Neuron (in vitro differentiated cells): ENCODE data around the gene RHBDL1.

ENCODE experiments used
- H2AFZ ChIP-seq: one replicate; pipeline ENCODE4 v1.6.1; 2013; ENCODE audit warnings: low read depth, mild to moderate bottlenecking, inconsistent platforms, low read length, moderate library complexity
- H3K27me3 ChIP-seq: one replicate; pipeline ENCODE4 v1.6.1; 2013; ENCODE audit warnings: low read length; ENCODE audit not compliant: insufficient read depth
- H3K36me3 ChIP-seq: one replicate; pipeline ENCODE4 v1.6.1; 2013; ENCODE audit warnings: low read length; ENCODE audit not compliant: insufficient read depth
- H3K4me1 ChIP-seq: one replicate; pipeline ENCODE4 v1.6.1; 2013; ENCODE audit warnings: low read length; ENCODE audit not compliant: insufficient read depth
- H3K4me3 ChIP-seq: 2 replicates; pipeline ENCODE4 v1.5.1; 2013; ENCODE audit warnings: mild to moderate bottlenecking, low read length, moderate library complexity
- H3K9me3 ChIP-seq: one replicate; pipeline ENCODE4 v1.6.1; 2013; ENCODE audit warnings: low read length

The RHBDL1 gene

DNA sequence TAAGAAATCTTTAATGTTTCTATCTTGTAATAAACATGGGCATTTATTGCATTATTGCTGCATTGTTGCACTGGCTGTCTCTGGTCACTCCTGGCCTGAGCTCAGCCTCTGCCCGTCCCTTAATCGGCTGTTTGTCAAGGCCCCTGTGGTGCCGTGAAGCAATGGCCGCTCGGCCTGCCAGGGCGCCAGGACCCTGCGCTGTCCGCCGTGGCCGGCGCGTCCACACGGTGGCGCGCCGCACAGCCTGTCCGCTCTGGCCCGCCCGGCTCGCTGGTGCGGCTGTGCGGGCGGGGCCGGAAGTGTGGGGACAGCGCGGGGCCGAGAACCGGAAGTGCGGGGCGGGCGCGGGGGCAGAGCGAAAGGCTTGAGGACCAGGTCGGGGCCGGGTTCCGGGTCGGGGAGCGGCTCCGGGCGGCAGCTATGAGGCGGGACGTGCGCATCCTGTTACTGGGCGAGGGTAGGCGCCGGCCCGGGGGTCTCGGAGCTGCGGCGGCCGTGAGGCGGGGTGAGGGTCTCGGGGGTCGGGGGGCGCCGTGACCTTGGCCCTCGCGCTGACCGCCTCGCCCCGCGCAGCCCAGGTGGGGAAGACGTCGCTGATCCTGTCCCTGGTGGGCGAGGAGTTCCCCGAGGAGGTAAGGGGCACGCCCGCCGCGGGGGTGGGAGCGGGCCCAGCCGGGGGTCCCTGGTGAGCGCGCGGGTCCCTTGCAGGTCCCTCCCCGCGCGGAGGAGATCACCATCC lies 7.5 kb upstream of the RHBDL1 start, which contains the start of gene RHOT2:
Gene RHOT2, plus strand, starts transcription at position 353 of the 739 bp plus-strand sequence. Its CDS starts 68 bp downstream, at position 421.
- H3K27me3 ChIP-seq = no peaks in the 10 kb centered on the region
- peak within 1 kb of the TSS; percentile 31 for H2AFZ ChIP-seq
- no peaks in the 10 kb centered on the region for H3K9me3 ChIP-seq
- H3K4me1 ChIP-seq = peaks cover 11% of the 10 kb centered on the region
- peaks cover 38% of the 10 kb centered on the region for H3K36me3 ChIP-seq
- H3K4me3 ChIP-seq = peak within 1 kb of the TSS; percentile 92

DNA sequence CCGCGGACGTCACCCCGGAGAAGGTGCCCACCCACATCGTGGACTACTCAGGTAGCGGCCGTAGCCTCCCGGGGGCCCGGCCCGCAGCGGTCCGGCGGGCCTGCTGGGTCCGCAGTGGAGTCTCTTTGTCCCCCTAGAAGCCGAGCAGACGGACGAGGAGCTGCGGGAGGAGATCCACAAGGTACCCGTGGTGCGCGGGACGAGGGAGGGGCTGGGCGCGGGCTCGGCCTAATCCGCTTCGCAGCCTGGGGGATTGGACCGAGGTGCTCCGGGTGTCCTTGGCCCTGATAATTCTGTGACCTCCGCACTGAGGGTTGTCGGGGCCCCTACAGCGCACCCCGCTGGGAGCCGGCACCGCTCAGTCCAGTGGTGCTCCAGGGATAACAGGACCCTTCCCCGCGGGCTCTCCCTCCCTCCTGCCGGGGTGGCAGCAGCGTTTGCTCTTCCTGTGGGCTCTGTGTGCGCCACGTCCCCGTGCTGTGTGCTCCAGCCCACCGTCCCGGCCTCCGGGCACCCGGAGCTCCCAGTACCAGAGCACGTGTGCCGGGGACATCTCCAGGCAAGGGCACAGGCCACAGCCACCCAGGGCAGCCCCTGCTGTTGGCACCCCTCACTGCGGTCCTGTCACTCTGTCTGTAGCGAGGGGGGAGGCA lies 6.8 kb upstream of the RHBDL1 start:
- H3K4me3 ChIP-seq = peak overlapping the region; percentile 92
- no peaks in the 10 kb centered on the region for H3K9me3 ChIP-seq
- no peaks in the 10 kb centered on the region for H3K27me3 ChIP-seq
- H2AFZ ChIP-seq = no peak overlapping the region
- H3K4me1 ChIP-seq = peaks cover 11% of the 10 kb centered on the region
- H3K36me3 ChIP-seq = peaks cover 44% of the 10 kb centered on the region

DNA sequence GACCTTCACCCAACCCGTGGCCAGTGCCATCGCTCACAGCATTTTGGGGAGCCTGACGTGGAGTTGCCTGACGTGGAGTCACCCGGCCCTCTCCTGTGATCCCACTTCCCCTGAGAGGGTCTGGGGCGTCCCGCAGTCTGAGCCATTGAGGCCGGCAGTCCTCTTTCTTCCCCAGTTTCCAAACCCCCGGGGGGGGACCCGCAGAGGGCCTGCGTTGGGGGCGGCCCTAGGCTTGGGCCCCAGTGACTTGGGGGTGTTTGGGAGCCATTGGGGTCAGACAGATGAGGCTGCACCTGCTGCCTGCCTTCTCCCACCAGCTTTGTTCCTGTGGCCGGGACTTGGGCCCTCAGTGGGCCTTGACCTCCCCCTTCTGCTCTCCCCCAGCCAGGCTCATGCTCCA lies 5.8 kb upstream of the RHBDL1 start:
- Histone ChIP-seq H3K9me3 (no peaks in the 10 kb centered on the region), H3K27me3 (no peaks in the 10 kb centered on the region), H3K4me3 (no peak overlapping the region), H3K4me1 (peaks cover 11% of the 10 kb centered on the region), H3K36me3 (peaks cover 52% of the 10 kb centered on the region), H2AFZ (no peak overlapping the region)

DNA sequence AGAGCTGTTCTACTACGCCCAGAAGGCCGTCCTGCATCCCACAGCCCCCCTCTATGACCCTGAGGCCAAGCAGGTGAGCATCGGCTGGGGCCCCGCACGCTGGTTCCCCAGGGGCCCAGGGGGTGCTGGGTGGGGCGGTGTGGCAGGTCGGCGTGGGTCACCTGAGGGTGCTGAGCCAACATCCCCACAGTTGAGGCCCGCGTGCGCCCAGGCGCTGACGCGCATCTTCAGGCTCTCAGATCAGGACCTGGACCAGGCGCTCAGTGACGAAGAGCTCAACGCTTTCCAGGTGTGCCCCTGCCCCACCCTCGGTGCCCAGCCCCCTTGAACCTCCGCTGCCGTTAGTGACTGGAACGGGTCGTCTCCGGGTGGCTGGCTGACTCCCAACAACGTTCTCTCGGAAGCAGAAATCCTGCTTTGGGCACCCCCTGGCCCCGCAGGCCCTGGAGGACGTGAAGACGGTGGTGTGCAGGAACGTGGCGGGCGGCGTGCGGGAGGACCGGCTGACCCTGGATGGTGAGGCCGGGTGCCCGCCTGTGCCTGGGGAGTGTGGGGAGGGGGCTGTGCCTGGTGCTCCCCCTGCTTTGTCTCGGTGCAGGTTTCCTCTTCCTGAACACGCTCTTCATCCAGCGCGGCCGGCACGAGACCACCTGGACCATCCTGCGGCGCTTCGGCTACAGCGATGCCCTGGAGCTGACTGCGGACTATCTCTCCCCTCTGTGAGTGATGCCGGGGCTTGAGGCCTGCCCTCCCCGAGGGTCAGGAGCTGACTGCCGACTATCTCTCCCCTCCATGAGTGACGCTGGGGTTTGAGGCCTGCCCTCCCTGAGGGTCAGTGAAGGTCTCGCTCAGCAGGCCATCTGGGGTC lies 4.8 kb upstream of the RHBDL1 start:
- H3K4me3 ChIP-seq = no peak overlapping the region
- peaks cover 52% of the 10 kb centered on the region for H3K36me3 ChIP-seq
- peaks cover 11% of the 10 kb centered on the region for H3K4me1 ChIP-seq
- no peaks in the 10 kb centered on the region for H3K9me3 ChIP-seq
- H2AFZ ChIP-seq = no peak overlapping the region
- no peaks in the 10 kb centered on the region for H3K27me3 ChIP-seq

DNA sequence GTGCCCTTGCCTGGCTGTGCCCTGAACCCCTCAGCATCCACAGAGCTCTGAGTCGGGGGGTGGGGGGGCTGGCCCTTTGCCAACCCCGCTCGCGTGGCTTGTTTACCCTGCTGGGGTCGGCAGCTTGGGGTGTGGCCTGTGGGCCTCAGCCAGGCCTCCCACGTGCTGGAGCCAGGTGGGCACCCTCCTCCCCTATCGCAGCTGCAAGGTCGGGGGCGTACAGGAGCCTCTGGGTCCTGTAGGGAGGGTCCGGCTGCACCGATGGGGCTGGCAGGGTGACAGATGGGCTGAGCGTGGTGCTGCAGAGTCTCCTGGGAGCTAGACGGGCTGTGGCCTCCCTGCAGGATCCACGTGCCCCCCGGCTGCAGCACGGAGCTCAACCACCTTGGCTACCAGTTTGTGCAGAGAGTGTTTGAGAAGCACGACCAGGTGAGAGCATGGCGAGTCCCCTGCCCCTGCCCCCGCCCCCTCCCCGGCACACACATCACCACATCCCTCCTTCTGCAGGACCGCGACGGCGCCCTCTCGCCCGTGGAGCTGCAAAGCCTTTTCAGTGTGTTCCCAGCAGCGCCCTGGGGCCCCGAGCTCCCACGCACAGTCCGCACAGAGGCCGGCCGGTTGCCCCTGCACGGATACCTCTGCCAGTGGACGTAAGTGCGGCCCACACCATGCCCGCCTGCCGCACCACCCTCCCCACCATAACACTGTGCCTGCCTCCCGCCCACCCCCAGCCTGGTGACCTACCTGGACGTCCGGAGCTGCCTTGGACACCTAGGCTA lies 3.9 kb upstream of the RHBDL1 start:
- Histone ChIP-seq H3K27me3 (no peaks in the 10 kb centered on the region), H3K4me3 (no peak overlapping the region), H2AFZ (no peak overlapping the region), H3K4me1 (peaks cover 11% of the 10 kb centered on the region), H3K9me3 (no peaks in the 10 kb centered on the region), H3K36me3 (peaks cover 52% of the 10 kb centered on the region)

DNA sequence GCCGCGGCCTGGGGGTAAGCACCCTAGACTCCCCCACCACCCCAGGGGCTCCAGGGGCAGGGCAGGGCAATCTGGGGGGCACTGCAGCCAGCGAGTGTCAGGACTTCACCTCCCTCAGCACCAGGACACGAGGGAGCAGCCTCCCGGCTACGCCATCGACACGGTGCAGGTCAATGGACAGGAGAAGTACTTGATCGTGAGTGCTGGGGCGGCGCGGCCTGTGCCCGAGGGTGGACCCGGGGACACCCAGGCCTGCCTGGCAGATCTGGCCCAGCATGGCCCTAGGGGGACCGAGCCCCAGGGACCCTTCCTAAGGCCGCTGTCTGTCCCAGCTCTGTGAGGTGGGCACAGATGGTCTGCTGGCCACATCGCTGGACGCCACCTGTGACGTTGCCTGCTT lies 3.1 kb upstream of the RHBDL1 start:
- no peak overlapping the region for H3K4me3 ChIP-seq
- H3K9me3 ChIP-seq = no peaks in the 10 kb centered on the region
- H3K27me3 ChIP-seq = no peaks in the 10 kb centered on the region
- H2AFZ ChIP-seq = no peak overlapping the region
- peaks cover 52% of the 10 kb centered on the region for H3K36me3 ChIP-seq
- H3K4me1 ChIP-seq = peaks cover 10% of the 10 kb centered on the region

DNA sequence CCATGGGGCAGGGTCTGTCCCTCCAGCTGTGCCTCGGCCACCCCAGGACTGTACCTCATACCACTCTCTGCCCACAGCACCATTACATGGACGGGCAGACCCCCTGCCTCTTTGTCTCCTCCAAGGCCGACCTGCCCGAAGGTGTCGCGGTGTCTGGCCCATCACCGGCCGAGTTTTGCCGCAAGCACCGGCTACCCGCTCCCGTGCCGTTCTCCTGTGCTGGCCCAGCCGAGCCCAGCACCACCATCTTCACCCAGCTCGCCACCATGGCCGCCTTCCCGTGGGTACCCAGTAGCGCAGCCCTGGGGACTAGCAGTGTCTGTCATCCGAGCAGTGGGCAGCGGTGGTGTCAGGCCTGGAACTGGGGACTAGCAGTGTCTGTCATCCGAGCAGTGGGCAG lies 2.6 kb upstream of the RHBDL1 start:
- Histone ChIP-seq H3K27me3 (no peaks in the 10 kb centered on the region), H3K4me3 (no peak overlapping the region), H3K9me3 (no peaks in the 10 kb centered on the region), H3K4me1 (peaks cover 8% of the 10 kb centered on the region), H3K36me3 (peaks cover 52% of the 10 kb centered on the region), H2AFZ (no peak overlapping the region)

DNA sequence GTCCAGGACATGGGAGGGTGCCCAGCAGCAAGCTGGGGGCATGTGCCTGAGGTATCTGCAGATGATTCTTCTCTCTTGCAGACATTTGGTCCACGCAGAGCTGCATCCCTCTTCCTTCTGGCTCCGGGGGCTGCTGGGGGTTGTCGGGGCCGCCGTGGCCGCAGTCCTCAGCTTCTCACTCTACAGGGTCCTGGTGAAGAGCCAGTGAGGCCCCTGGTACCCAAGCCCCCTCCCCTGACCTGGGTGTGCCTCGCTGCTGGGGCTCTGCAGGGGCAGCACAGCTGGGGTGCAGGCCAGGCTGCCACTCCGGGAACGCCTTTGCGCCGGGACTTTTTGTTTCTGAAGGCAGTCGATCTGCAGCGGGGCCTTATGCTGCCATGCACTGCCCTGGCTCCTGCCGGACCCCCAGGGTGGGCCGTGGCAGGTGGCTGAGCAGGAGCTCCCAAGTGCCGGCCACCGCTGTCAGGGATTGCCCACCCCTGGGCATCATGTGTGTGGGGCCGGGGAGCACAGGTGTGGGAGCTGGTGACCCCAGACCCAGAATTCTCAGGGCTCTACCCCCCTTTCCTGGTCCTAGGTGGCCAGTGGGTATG lies 2.0 kb upstream of the RHBDL1 start:
- peaks cover 8% of the 10 kb centered on the region for H3K4me1 ChIP-seq
- H2AFZ ChIP-seq = no peak overlapping the region
- H3K36me3 ChIP-seq = peaks cover 52% of the 10 kb centered on the region
- H3K27me3 ChIP-seq = no peaks in the 10 kb centered on the region
- no peaks in the 10 kb centered on the region for H3K9me3 ChIP-seq
- no peak overlapping the region for H3K4me3 ChIP-seq

DNA sequence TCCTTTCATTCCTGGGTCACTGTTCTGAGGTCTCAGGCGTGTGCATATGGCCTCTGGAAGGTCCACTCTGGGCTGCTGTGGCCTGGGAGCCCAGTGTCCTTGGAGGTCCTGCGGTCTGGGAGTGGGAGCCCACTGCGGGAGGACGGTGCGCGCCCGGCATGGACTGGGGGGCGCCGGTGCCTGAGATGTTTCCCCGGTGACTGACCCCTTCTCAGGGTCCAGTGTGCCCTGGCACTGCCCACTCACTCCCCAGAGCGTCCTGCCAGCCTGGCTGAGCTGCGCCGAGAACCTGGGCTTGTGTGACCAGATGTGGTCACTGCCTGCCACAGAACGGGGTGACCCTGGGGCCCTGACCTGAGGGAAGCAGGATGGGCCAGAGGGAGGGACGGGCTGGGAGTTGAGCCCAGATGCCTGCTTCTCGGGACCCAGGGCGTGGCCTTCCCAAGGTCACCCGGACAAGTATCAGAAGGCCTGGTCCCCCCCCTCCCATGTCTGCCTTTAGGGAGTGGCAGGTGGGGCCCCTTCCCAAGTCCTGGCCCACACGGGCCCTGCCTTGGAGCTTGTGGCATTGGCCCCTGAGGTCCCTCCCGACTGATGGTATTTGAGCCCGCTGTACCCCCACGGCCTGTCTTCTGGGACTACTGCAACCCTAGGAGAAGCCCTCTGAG lies 1.1 kb upstream of the RHBDL1 start:
- H2AFZ ChIP-seq = no peak overlapping the region
- H3K27me3 ChIP-seq = no peaks in the 10 kb centered on the region
- H3K4me3 ChIP-seq = no peak overlapping the region
- H3K36me3 ChIP-seq = peaks cover 50% of the 10 kb centered on the region
- no peaks in the 10 kb centered on the region for H3K9me3 ChIP-seq
- no peaks in the 10 kb centered on the region for H3K4me1 ChIP-seq

DNA sequence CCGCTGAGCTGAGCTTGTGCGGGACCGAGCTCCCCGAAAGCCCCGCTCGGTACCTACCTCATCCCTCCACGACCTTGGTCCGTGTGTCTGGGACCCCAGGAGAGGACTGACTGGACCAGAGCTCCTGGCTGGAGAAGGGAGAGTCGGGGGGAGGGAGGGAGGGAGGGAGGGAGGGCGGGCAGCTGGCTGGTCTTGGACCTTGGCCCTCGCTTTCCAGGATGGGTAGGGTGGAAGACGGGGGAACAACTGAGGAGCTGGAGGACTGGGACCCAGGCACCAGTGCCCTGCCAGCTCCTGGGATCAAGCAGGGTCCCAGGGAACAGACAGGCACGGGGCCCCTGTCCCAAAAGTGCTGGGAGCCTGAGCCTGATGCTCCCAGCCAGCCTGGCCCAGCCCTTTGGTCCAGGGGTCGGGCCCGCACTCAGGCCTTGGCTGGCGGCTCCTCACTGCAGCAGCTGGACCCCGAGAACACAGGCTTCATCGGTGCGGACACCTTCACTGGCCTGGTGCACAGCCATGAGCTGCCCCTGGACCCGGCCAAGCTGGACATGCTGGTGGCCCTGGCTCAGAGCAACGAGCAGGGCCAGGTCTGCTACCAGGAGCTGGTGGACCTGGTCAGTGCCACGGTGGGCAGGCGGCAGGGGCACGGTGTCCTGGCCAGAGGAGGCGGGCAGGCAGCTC lies 553 bp downstream of the RHBDL1 start:
- no peaks in the 10 kb centered on the region for H3K9me3 ChIP-seq
- no peak overlapping the region for H2AFZ ChIP-seq
- no peak overlapping the region for H3K4me3 ChIP-seq
- H3K27me3 ChIP-seq = no peaks in the 10 kb centered on the region
- peaks cover 34% of the 10 kb centered on the region for H3K36me3 ChIP-seq
- peaks cover 3% of the 10 kb centered on the region for H3K4me1 ChIP-seq

DNA sequence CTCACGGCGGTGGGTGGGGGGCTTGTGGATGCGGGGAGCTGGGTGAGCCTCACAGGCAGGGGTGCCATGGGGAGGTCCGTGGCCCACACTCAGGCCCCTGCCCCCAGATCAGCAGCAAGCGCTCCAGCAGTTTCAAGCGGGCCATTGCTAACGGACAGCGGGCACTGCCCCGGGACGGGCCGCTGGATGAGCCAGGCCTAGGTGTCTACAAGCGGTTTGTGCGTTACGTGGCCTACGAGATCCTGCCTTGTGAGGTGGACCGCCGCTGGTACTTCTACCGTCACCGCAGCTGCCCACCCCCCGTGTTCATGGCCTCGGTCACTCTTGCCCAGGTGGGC lies 1.1 kb downstream of the RHBDL1 start:
- Histone ChIP-seq H3K9me3 (no peaks in the 10 kb centered on the region), H3K4me3 (no peak overlapping the region), H3K27me3 (no peaks in the 10 kb centered on the region), H2AFZ (no peak overlapping the region), H3K4me1 (peaks cover 8% of the 10 kb centered on the region), H3K36me3 (peaks cover 32% of the 10 kb centered on the region)
